ENCODE measurements around the gene IGLL5.

IGLL5 gene

DNA sequence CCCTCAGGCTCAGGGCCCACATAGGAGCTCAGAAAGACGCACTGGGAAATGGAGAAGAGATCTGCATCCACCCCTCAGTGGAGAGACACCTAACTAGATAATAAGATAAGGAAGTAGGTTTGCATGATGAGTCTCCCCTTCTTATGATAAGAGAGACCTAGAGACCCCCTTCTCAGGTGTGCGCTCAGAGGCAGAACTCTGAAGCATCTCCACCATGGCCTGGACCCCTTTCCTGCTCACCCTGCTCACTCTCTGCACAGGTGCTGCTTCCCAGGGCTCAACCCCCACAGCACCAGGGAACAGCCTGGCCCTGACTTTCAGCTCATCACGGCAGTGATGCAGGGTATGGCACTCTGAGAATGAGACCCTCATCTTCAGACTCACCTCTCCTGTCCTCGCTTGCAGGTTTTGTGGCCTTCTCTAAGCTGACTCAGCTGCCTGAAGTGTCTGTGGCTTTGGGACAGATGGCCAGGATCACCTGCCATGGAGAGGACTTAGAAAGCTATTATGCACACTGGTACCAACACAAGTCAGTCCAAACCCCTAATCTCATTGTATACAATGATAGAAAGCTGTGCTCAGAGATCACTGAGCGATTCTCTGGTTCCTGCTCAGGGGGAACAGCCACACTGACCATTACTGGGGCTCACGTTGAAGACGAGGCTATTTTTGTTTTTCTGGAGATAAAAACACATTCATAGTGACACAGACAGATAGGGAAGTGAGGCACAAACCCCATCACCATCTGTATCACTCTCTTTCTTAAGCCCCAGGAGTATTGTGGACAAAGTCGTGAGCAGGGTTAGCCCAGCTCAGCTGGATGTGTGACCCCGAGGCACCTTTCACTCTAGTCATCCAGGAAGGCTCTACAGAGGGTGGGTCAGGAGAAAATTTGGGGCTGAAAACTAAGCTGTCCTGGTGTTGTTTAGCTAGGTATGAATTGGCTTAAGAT is 29.7 kb upstream of the IGLL5 start:
- no peak overlapping the region for H3K27ac ChIP-seq (ENCODE audit: low read depth, low read length)
- no peaks in the 10 kb centered on the region for H3K9me3 ChIP-seq (ENCODE audit: control insufficient read depth, insufficient read depth, low read length)
- no peaks in the 10 kb centered on the region for H3K27me3 ChIP-seq (ENCODE audit: control insufficient read depth, low read length)
- H3K79me2 ChIP-seq (ENCODE audit: control insufficient read depth, low read length): no peaks in the 10 kb centered on the region
- no peaks in the 10 kb centered on the region for H4K20me1 ChIP-seq (ENCODE audit: control insufficient read depth, insufficient read depth, low read depth, low read length)
- TF ChIP-seq EZH2phosphoT487 (IDR thresholded peaks at IDR 0.05; ENCODE audit: borderline replicate concordance, low read length): no peak
- TF ChIP-seq, protein P1, sequence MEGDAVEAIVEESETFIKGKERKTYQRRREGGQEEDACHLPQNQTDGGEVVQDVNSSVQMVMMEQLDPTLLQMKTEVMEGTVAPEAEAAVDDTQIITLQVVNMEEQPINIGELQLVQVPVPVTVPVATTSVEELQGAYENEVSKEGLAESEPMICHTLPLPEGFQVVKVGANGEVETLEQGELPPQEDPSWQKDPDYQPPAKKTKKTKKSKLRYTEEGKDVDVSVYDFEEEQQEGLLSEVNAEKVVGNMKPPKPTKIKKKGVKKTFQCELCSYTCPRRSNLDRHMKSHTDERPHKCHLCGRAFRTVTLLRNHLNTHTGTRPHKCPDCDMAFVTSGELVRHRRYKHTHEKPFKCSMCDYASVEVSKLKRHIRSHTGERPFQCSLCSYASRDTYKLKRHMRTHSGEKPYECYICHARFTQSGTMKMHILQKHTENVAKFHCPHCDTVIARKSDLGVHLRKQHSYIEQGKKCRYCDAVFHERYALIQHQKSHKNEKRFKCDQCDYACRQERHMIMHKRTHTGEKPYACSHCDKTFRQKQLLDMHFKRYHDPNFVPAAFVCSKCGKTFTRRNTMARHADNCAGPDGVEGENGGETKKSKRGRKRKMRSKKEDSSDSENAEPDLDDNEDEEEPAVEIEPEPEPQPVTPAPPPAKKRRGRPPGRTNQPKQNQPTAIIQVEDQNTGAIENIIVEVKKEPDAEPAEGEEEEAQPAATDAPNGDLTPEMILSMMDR (IDR thresholded peaks at IDR 0.05; ENCODE audit: low read depth, low read length, poor library complexity, severe bottlenecking): no peak
- no peaks in the 10 kb centered on the region for H3F3A ChIP-seq (ENCODE audit: control insufficient read depth, insufficient read depth)
- no peak overlapping the region for H3K4me3 ChIP-seq (ENCODE audit: low read length)
- H3K9me2 ChIP-seq (replicated peaks; ENCODE audit: control insufficient read depth, low read length): no peaks in the 10 kb centered on the region
- no peaks in the 10 kb centered on the region for H3K4me1 ChIP-seq (ENCODE audit: control insufficient read depth, low read length)
- H3K36me3 ChIP-seq (ENCODE audit: control insufficient read depth, low read length): no peaks in the 10 kb centered on the region
- no peak overlapping the region for H3K4me2 ChIP-seq (ENCODE audit: low read length)

DNA sequence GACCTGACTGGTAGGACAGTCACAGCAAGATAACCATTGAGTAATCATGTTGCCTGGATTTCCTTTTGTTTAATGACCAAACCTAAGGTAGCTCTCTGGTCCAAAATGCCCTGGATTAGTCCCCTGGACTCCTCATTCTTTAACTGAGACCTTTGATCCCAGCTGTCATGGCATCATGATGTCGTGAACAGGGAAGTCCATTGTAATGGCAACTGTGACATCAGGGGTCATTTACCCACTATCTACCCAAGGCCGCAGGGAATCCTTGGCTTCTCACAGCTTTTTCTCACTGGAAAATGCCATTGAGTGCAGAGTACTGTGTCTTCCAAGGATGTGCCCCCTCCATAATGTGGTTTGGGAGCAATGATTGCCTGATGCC is 29.1 kb upstream of the IGLL5 start:
- H3K4me2 ChIP-seq (ENCODE audit: low read length): no peak overlapping the region

DNA sequence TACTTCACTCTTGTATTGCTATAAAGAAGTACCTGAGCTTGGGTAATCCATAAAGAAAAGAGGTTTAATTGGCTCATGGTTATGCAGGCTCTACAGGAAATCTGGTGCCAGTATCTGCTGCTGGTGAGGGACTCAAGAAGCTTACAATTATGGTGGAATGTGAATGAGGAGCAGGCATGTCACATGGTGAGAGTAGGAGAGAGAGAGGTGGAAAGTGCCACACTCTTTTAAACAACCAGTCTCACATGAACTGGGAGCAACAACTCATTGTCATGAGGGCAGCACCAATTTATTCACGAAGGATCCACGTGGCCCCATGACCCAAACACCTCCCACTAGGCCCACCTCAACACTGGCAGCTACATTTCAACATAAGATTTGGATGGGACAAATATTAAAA is 24.6 kb upstream of the IGLL5 start:
- Histone ChIP-seq H3K27ac (ENCODE audit: low read depth, low read length) (no peak overlapping the region), H3K4me2 (ENCODE audit: low read length) (no peak overlapping the region), H3K79me2 (ENCODE audit: control insufficient read depth, low read length) (no peaks in the 10 kb centered on the region), H3K4me1 (ENCODE audit: control insufficient read depth, low read length) (no peaks in the 10 kb centered on the region), H4K20me1 (ENCODE audit: control insufficient read depth, insufficient read depth, low read depth, low read length) (no peaks in the 10 kb centered on the region), H3K9me2 (replicated peaks; ENCODE audit: control insufficient read depth, low read length) (no peaks in the 10 kb centered on the region), H3K4me3 (ENCODE audit: low read length) (no peak overlapping the region), H3F3A (ENCODE audit: control insufficient read depth, insufficient read depth) (no peaks in the 10 kb centered on the region), H3K9me3 (ENCODE audit: control insufficient read depth, insufficient read depth, low read length) (no peaks in the 10 kb centered on the region), H3K27me3 (ENCODE audit: control insufficient read depth, low read length) (no peaks in the 10 kb centered on the region), H3K36me3 (ENCODE audit: control insufficient read depth, low read length) (no peaks in the 10 kb centered on the region)
- no peak for TF ChIP-seq EZH2phosphoT487 (IDR thresholded peaks at IDR 0.05; ENCODE audit: borderline replicate concordance, low read length)
- TF ChIP-seq, protein P1 (IDR thresholded peaks at IDR 0.05; ENCODE audit: low read depth, low read length, poor library complexity, severe bottlenecking): no peak

More for the DNA sequence above, 29.1 kb upstream of the IGLL5 start:
- no peak overlapping the region for H3K4me3 ChIP-seq (ENCODE audit: low read length)
- no peaks in the 10 kb centered on the region for H3F3A ChIP-seq (ENCODE audit: control insufficient read depth, insufficient read depth)
- no peaks in the 10 kb centered on the region for H3K36me3 ChIP-seq (ENCODE audit: control insufficient read depth, low read length)
- TF ChIP-seq, protein P1 (IDR thresholded peaks at IDR 0.05; ENCODE audit: low read depth, low read length, poor library complexity, severe bottlenecking): no peak
- no peak for TF ChIP-seq EZH2phosphoT487 (IDR thresholded peaks at IDR 0.05; ENCODE audit: borderline replicate concordance, low read length)
- no peaks in the 10 kb centered on the region for H3K27me3 ChIP-seq (ENCODE audit: control insufficient read depth, low read length)
- H3K79me2 ChIP-seq (ENCODE audit: control insufficient read depth, low read length): no peaks in the 10 kb centered on the region
- H3K9me2 ChIP-seq (replicated peaks; ENCODE audit: control insufficient read depth, low read length): no peaks in the 10 kb centered on the region
- H3K27ac ChIP-seq (ENCODE audit: low read depth, low read length): no peak overlapping the region
- no peaks in the 10 kb centered on the region for H4K20me1 ChIP-seq (ENCODE audit: control insufficient read depth, insufficient read depth, low read depth, low read length)
- H3K9me3 ChIP-seq (ENCODE audit: control insufficient read depth, insufficient read depth, low read length): no peaks in the 10 kb centered on the region
- no peaks in the 10 kb centered on the region for H3K4me1 ChIP-seq (ENCODE audit: control insufficient read depth, low read length)

Data from DOHH2 (cell line).